ENCODE results near the gene ANTXR1.

ANTXR1 gene

DNA sequence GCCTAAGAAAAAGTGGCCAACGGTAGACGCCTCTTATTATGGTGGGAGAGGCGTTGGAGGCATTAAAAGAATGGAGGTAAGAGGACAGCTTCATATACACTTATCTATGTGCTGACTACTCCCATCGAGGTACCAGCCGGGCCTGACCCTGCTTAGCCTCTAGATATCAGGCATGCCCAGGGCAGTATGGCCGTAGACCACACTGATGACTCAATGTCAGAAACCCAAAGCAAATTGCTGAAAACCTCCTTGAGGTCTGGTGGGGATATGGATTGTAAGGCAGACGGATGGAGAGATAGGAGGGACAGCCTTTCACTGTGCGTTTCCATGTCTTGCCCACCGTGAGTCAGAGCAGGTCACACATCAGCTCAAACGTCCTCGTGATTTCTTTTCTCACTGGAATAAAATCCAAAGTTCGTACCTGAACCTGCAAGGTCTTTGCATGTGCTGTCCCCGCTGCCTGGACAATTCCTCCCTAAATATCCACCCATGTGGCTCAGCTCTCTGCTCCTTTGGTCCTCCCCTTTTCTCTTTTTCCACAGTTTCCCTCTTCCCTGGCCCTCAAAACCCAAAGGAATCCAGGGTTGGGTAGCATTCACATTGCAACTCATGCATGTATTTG lies 168.9 kb downstream of the ANTXR1 start:
- DNase-seq (ENCODE audit: low read depth in 3 of 3), result no peak

DNA sequence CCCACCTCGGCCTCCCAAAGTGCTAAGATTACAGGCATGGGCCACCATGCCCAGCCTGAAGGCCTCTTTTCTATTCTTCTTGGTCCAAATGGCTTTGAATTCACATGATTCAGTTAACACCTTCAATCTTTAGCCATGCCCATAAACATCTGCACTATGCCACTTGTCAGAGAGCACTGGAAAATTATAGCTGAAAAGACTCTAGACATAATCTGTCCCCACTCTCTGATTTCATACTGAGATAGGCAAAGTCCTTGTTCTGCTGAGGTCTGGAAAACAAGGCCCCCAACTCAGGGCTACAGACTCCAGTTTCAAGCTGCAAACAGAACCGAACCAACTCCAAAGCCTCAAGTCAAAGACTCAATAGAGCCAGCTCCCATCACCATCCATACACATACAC lies 170.7 kb downstream of the ANTXR1 start:
- no peak for DNase-seq (ENCODE audit: low read depth in 3 of 3)

DNA sequence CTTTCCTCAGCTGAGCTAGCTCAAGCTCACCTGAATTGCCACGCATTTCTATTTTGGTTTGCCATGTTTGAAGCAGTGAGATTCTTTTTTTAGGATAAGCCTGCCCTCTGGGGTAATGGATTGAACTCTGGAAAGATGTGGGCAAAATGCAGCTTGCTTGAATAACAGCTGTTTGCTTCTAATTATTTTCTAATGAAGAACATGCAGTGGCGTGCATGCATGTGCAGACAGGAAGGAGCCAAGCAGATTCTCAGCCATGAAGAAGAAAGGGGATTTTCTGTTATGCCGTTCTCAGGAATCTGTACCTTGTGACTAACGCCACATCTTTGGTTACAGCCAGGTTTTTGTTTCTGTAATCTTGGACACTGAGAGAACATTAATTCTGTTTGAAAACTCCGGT lies 171.2 kb downstream of the ANTXR1 start:
- DNase-seq (ENCODE audit: low read depth in 3 of 3), result no peak

DNA sequence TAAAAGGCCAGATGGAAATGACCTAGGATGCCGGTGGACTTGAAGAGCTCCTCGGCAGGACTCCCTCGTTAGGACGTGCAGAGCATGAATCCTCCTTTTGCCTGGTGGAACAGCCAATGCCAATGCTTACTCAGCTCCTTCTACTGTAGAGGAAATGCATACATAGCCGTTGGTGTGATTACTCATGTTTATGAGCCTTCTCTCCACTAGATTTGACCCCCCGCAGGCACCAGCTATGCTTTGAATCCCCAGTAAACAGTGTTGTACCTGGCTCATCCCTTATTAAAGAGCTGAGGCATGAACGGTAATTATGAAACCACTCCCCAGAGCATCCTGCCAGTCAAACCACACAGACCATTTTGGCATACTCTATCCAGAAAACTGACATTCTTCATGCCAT lies 172.8 kb downstream of the ANTXR1 start:
- no peak for DNase-seq (ENCODE audit: low read depth in 3 of 3)

DNA sequence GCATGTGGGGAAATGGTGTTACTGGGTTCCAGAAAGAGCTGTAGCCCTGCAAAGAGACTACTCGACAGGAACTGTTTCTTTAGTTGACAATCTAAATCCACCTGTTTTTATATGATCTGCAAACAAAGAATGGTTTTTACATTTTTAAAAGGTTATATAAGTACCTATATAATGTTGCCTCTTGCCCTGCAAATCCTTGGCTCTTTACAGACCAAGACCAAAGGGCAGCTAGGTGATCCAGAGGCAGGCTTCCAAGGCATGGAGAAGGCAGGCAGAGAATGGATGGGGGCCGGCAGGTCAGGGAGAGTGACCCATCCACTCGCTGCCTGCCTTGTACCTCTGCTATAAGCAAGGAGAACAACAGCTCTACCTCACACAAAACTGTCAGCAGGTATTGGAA lies 173.6 kb downstream of the ANTXR1 start:
- DNase-seq (ENCODE audit: low read depth in 3 of 3), result no peak

DNA sequence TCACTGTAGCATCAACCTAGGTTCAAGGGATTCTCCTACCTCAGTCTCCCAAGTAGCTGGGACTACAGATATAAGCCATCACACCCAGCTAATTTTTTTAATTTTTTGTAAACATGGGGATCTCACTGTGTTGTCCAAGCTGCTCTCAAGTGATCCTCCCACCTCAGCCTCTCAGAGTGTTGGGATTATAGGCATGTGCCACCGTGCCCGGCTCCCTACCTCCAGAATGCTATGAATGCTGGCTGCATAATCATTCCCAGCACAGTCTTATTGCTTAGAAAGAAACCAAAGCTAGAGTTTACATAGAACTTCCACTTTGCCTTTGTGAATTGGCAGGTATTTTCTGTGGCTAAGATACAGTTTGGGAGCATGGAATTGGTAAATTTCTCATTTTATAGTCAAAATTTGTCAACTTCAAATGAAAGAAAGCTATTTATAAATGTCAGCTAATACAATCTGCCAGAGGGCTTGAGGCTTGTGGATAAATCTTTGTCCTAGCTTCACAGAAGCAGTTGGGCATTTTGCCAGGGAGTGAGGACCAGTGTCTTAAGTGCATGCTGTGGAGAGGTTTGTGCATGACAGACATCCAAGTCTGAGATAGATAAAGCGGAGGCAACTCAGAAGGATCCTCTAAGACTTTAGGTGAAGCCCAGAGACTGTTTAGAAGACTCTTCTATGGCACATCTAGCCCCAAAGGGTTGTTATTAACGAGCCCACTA lies 175.4 kb downstream of the ANTXR1 start:
- DNase-seq (ENCODE audit: low read depth in 3 of 3), result no peak

DNA sequence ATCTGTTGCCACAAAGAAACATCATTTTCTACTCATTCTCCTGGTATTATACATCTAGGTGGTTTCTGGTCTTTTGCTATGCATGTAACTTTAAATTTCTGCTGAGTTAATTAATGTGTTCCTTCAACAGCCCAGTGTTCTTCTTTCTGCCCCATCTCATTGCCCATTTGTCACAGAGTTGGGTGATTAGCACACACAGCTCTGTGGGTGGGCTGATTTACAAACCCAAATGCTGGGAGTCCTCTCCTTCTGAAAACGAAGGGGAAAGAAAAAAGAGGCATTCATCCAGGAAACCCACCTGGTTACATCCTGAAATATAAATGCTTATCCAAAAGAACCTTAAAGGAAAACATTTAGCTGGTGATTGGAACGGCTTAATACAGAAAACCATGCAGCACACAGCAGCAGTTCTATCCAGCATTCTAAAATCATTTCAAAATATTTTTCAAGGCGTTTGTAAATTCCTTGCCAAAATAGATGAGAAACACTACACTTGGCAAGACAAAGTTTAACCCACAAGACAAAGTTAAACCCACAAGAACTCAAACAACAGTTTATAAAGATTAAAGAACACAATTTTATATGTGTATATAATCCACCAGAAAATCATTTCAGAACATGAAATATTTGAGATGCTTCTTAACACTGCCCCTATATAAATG lies 177.9 kb downstream of the ANTXR1 start:
- no peak for DNase-seq (ENCODE audit: low read depth in 3 of 3)

DNA sequence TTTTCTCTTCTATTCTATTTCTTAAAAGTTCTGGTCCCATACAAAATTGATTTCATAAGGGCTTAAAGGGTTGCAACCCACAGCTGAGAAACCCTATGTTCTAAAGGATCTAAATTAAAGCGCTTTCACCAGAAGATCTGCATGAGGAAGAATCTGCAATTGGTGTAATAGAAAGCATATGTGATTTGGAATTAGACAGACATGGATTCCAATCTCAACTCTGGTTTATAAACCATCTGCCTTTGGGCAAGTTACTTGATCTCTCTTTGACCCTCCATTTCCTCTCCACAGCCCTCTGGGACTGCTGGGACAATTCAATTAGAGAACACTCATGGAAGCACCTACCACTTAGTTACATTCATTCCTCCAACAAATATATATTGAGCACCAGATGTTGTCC lies 178.7 kb downstream of the ANTXR1 start:
- no peak for DNase-seq (ENCODE audit: low read depth in 3 of 3)

DNA sequence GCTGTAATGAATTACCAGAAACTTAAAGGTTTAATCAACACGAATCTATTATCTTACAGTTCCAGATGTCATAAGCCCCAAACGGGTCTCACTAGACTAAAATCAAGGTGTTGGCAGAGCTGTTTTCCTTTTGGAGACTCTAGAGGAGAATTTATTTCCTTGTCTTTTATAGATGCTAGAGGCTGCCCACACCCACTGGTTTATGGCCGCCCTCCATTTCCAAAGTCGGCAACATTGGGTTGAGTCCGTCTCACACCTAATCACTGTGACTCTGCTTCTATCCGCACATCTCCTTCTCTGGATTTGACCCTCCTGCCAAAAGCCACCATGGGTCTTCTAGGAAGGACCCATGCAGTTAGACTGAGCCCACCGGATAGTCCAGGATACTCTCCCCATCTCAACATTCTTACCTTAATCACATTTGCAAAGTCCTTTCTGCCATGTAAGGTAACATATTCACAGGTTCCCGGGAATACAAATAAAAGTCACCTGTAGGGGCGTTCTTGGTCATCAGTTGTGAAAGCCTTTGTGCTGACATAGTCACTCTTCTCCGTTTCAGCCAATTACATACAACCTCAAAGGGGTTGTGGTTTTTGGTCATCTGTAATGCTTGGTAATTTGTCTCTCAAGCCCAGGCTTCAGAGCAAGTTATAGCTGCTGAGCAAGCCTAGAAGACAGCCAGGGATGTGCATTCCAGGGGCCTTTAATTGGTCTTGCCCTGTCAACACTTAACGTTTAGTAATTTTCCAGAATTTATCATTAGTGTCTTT lies 179.4 kb downstream of the ANTXR1 start:
- no peak for DNase-seq (ENCODE audit: low read depth in 3 of 3)

DNA sequence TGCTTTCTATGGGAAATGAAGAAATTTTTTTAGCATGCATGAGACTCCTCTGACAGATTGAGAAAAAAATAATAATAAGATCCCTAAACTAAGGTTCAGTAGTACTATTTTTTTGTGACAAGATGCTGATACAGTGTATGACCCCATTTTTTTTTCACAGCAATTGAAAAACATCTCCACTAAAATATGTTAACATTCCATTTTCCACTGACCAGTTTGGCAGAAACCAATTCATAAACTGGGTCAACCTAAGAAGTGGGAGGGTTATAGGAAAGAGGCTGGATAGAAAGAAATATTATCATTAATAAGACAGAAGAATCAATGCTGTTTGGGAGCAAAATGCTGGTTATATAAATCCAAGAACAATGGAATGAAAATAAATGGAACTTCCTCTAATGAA lies 182.7 kb downstream of the ANTXR1 start:
- no peak for DNase-seq (ENCODE audit: low read depth in 3 of 3)

DNA sequence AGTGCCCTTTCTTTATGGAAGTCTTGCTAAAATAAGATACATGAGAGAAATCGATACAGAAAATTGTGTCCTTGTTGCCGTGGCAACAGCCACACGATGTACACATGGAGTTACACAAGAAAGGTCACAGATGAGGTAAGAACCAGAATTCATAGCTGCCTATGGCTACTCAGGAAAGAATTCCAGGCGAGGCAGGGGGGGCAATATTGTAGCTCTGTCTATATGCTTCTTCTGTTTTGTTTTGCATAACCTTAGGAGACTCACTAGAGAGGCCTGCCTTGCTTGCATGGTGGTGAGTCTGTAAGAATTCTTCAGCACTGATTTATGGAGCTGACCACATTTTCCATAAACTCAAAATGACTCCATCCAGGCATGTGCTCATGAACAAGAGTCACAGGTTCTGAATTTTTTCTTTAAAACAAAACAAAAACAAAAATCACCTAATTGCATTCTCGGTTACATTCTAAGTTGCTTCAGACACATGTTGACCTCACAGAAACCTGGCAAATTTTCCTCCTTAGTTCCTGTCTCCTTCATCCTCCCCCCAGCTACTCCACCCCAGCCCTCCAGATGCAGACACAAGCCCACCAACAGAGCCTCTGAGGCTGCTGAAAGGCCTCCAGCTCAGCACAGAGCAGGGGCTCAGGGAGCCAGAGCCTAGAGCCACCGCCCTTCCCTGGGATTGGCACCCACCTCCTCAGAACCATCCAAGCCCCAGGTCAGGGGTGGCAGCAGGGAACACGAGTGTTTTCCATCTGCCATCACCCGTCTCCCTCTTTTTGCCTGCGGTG lies 183.5 kb downstream of the ANTXR1 start:
- no peak for DNase-seq (ENCODE audit: low read depth in 3 of 3)

DNA sequence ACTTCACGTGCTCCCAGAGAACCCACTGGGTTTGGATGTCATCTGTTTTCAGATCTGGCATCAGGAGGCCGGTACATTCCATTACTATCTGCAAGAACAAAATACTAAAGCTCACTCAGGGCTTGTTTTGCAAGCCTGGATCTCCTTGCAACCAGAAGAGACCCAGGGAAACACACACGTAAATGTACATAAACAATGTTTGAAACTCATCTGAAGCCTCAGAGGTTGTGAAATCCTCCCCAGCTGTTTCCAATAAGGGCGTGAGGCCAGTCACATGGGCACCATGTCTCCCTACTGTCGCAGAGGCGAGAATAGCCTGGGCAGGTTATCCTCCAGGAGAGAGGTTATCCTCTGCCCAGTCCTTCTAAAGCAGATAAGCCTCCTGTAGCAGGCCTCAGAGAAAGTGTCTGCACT lies 187.1 kb downstream of the ANTXR1 start:
- DNase-seq (ENCODE audit: low read depth in 3 of 3), result no peak

DNA sequence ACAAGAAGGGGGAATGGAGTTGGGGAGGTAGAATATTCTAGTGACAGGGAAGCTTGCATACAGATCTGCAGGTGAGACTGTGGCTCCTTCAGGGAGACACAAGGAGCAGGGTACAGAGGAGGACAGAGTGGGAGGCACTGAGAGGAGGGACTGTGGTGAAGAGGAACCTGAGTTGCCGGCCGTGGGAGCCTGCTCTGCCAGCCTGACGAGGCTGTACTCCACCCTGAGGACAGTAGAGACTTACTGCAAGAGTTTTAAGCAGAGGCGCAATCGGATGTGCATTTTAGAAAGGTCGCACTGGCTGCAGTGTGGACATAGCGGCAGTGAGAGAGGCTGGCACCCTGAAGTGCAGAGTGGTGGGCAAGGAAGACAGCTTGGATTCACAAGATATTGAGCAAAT lies 188.3 kb downstream of the ANTXR1 start:
- DNase-seq (ENCODE audit: low read depth in 3 of 3), result no peak

DNA sequence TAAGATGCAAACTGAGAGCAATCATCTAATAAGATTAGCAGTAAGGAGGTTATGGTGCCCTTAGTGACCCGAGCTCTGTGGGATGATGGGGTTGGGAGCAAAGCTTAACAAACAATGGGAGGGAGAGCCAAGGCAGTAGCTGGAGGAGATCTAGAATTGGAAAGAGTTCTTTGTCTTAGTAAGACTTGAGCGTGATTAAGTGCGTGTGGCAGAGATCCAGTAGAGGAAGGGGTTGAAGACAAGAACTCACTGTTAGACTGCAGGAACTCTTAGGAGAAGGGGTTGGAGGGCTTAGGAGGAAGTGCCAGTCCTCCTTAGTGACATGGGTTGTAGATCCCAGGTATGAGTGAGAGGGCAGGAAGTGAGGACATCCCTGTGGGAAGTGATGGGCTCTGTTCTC lies 189.3 kb downstream of the ANTXR1 start:
- no peak for DNase-seq (ENCODE audit: low read depth in 3 of 3)

DNA sequence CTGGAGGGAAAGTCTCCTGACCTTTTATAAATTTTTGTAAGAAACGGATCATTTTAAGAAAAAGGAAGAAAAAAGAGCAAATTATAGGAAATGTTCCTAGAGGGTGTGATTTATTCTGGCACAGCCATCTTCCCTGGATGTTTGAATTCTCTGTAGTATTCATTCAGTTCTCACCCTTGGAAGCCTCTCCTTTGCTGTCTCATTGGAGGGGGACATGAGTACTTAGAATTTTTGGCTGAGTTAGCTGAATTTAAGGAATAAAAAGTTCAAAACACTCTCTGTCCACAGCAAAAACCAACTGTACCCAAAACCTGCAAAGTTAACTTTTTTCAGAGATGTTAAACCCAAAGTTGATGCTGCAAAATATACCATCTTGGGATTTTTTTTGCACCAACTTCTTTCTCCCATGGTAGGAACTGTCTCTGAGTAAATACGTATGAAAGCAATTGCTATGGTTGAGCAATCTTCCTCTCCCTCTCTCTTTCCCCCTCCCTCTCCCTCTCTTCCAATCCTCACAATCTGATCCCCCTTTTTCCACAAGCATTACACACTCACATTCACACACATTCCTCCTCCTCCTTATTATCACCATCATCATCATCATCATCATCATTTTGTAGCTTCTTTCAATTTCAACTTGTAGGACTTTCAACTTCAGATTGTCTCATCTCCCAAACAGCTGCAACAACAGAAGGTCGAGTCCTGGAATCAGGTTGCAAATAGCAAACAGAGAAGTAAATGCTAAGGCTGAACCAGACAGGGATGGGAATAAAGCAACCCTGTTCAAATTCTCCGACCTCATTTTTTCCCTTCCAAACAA lies 190.4 kb downstream of the ANTXR1 start:
- no peak for DNase-seq (ENCODE audit: low read depth in 3 of 3)

DNA sequence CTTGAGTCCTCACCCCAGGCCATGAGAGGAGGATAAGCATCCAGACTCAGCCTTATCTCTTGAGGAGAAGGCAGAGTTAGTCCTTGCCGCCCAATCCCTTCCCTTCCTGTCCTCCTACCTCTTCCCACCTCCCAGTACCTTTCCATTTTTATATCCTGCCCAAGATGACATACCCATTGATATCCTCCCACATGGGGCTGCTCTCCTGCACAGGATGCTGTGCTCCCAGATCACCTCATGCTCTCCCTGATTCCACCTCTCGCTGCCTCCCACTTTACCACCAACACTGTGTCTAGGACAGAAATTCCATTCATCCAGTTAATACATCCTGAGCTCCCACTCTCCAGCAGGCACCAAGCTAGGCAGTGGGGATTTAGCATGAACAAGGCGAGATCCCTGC lies 191.7 kb downstream of the ANTXR1 start:
- DNase-seq (ENCODE audit: low read depth in 3 of 3), result no peak

DNA sequence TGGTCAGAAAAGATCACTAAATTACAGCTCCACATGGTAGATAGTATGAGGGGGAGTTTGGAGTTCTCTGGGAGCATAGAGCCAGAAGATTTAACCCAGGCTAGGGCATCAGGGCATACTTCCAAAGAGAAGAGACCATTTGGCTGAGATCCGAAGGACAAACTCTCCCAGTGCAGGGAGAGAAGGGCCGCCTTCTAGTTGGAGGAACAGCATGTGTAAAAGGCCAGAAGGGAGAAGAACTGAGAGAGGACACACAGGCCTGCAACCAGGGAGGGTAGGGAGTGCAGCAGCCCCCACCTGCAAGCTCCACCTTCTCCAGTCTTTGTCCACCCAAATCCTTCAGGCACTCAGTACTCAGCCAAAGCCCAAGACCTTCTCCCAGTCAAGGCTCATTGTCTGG lies 192.1 kb downstream of the ANTXR1 start:
- DNase-seq (ENCODE audit: low read depth in 3 of 3), result no peak

DNA sequence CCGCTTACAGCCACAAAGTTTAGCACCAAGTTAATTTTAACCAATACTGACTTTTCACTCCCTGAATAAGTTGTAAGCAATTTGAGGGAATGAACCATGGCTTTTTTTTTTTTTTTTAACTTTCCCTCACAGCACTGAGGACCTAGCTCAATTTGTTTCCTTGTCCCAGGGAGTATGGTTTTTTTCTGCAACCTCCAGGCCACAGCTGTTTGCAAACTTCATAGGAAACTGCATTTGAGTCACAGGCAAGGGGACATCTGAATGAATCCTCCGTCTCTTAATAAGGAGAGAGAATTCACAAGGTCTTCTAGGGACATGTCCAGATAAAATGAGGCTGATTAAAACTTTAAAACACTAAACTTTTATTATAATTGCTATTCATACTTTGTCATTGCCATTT lies 192.5 kb downstream of the ANTXR1 start:
- DNase-seq (ENCODE audit: low read depth in 3 of 3), result no peak

DNA sequence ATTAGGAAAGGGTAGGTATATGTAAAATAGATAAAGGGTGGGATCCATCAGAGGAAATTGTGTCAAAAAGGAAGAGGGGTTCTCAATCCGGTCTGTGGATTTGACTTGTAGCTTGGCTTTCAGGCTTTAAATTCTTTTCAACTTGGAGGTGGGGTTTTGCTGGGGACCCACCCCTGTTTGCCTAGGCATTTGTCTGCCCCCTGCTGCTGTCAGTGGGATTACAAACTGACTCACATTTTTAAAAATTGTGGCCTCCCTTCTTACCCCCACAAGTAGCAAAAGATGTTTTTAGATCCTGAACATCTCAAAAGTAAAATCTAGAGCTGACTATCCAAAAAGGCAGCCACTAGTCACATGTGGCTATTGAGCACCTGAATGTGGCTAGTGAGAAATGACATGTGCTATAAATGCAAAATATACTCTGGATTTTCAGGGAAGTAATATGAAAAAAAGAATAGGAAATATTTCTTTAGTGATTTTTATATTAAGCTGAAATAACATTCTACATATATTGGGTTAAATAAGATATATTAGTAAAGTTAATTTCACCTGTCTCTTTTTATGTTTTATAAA lies 195.1 kb downstream of the ANTXR1 start:
- DNase-seq (ENCODE audit: low read depth in 3 of 3), result no peak

DNA sequence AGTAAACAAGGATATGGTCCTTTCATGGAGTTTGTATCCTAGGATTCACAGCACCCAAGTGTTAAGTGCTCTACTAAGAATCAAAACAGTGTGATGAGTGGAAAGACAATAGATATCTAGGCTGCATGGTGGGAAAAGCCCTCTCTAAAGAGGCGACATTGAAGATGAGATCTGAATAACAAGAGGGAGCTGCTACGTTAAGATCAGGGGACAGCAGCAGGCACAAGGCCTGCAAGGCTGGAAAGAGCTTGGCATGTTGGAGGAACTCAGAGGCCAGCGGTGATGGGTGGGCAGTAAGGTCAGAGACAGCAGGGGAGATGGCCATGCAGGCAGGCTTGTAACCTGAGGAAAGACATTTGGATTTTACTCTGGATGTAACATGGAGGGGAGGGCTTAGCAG lies 196.5 kb downstream of the ANTXR1 start:
- no peak for DNase-seq (ENCODE audit: low read depth in 3 of 3)

DNA sequence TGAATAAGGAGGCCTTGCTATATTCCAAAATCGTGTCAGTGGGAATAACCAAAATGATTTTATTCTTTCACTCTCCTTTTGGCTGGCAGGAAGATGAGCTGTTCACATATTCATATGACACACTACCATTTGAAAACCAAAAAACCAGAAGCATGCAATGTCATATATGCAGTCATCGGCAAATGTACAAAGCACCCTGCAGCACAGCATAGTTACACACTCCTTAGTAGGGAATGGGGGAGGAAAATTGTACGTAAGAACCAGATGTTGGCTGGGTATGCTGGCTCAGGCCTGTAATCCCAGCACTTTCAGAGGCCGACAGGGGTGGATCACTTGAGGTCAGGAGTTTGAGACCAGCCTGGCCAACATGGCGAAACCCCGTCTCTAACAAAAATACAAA lies 197.4 kb downstream of the ANTXR1 start:
- DNase-seq (ENCODE audit: low read depth in 3 of 3), result no peak

Data from stimulated activated CD4-positive, alpha-beta T cell treated with anti-CD3 and anti-CD28 coated beads, TNF-alpha, amount 100 ng/mL, for 24 hours (primary cell).